H9 (cell line): ENCODE data around the gene SYNGR4. TPM values are rescaled to one million over a fixed set of nuclear protein-coding genes. Genes with fewer than 3 reads are reported as not detected.
A peak's percentile ranks its signal among the peaks of the same experiment; 100 is the strongest.

ENCODE experiments used
- DNase-seq: peaks from one replicate; pipeline ENCODE4 v3.0.0-alpha.2; 2017
- H2AFZ ChIP-seq: one replicate; pipeline ENCODE4 v1.6.1; 2013; ENCODE audit warnings: mild to moderate bottlenecking, low read length, control low read depth, moderate library complexity
- H2AK5ac ChIP-seq: 2 replicates; pipeline ENCODE4 v1.6.1; 2013; ENCODE audit warnings: low read length, control low read depth, mixed read lengths; ENCODE audit not compliant: insufficient read length
- H2BK120ac ChIP-seq: one replicate; pipeline ENCODE4 v1.6.1; 2013; ENCODE audit warnings: low read depth, mild to moderate bottlenecking, low read length, control low read depth, inconsistent platforms; ENCODE audit not compliant: poor library complexity, severe bottlenecking
- H2BK12ac ChIP-seq: 2 replicates; pipeline ENCODE4 v1.6.1; 2013; ENCODE audit warnings: low read length, control low read depth, mixed read lengths, low read depth; ENCODE audit not compliant: insufficient read length
- H2BK15ac ChIP-seq: 2 replicates; pipeline ENCODE4 v1.6.1; 2013; ENCODE audit warnings: low read depth, low read length, control low read depth
- H2BK20ac ChIP-seq: one replicate; pipeline ENCODE4 v1.6.1; 2013; ENCODE audit warnings: low read depth, mild to moderate bottlenecking, low read length, control low read depth, inconsistent platforms; ENCODE audit not compliant: poor library complexity, severe bottlenecking
- H2BK5ac ChIP-seq: 2 replicates; pipeline ENCODE4 v1.6.1; 2013; ENCODE audit warnings: low read length, control low read depth, mixed read lengths; ENCODE audit not compliant: insufficient read length
- H3K14ac ChIP-seq: 2 replicates; pipeline ENCODE4 v1.6.1; 2013; ENCODE audit warnings: low read length, control low read depth; ENCODE audit not compliant: insufficient read depth
- H3K18ac ChIP-seq: 2 replicates; pipeline ENCODE4 v1.6.1; 2013; ENCODE audit warnings: low read depth, mild to moderate bottlenecking, mixed read lengths, low read length, control low read depth; ENCODE audit not compliant: insufficient read length
- H3K23ac ChIP-seq: 2 replicates; pipeline ENCODE4 v1.6.1; 2013; ENCODE audit warnings: low read length, control low read depth, mixed read lengths, low read depth; ENCODE audit not compliant: insufficient read length
- H3K23me2 ChIP-seq: 2 replicates; pipeline ENCODE4 v1.6.1; 2013; ENCODE audit warnings: low read depth, mild to moderate bottlenecking, mixed read lengths, low read length, control low read depth; ENCODE audit not compliant: insufficient read length, poor library complexity, severe bottlenecking
- H3K27ac ChIP-seq: 2 replicates; pipeline ENCODE4 v1.5.1; 2013; ENCODE audit warnings: low read length, control low read depth, mixed read lengths, low read depth; ENCODE audit not compliant: insufficient read length
- H3K27me3 ChIP-seq: 2 replicates; pipeline ENCODE4 v1.6.1; 2013; ENCODE audit warnings: low read length, control low read depth, inconsistent platforms; ENCODE audit not compliant: insufficient read depth
- H3K4ac ChIP-seq: 2 replicates; pipeline ENCODE4 v1.6.1; 2013; ENCODE audit warnings: low read depth, mild to moderate bottlenecking, control low read depth, inconsistent platforms, low read length, moderate library complexity
- H3K4me1 ChIP-seq: 2 replicates; pipeline ENCODE4 v1.6.1; 2013; ENCODE audit warnings: low read length, control low read depth, inconsistent platforms; ENCODE audit not compliant: insufficient read depth
- H3K4me2 ChIP-seq: 2 replicates; pipeline ENCODE4 v1.6.1; 2013; ENCODE audit warnings: low read length, control low read depth, mixed read lengths; ENCODE audit not compliant: insufficient read length, insufficient read depth
- H3K56ac ChIP-seq: 2 replicates; pipeline ENCODE4 v1.6.1; 2013; ENCODE audit warnings: low read depth, mild to moderate bottlenecking, mixed read lengths, low read length, control low read depth; ENCODE audit not compliant: insufficient read length
- H3K79me1 ChIP-seq: 2 replicates; pipeline ENCODE4 v1.6.1; 2013; ENCODE audit warnings: low read depth, mild to moderate bottlenecking, moderate library complexity, low read length, control low read depth, inconsistent platforms; ENCODE audit not compliant: insufficient read depth, poor library complexity, severe bottlenecking
- H3K79me2 ChIP-seq: 2 replicates; pipeline ENCODE4 v1.6.1; 2013; ENCODE audit warnings: low read length, control low read depth, inconsistent platforms; ENCODE audit not compliant: insufficient read depth
- H3K9ac ChIP-seq: 2 replicates; pipeline ENCODE4 v1.6.1; 2013; ENCODE audit warnings: low read length, control low read depth, mixed read lengths; ENCODE audit not compliant: insufficient read length; ENCODE audit errors: extremely low read depth
- H3K9me3 ChIP-seq: one replicate; pipeline ENCODE4 v1.6.1; 2013; ENCODE audit warnings: low read depth, low read length, inconsistent platforms; ENCODE audit not compliant: control insufficient read depth
- H3T11ph ChIP-seq: one replicate; pipeline ENCODE4 v1.6.1; 2013; ENCODE audit warnings: mild to moderate bottlenecking, low read length, control low read depth, inconsistent platforms
- H4K20me1 ChIP-seq: one replicate; pipeline ENCODE4 v1.6.1; 2013; ENCODE audit not compliant: control insufficient read depth, insufficient read length, insufficient read depth
- H4K5ac ChIP-seq: 2 replicates; pipeline ENCODE4 v1.6.1; 2013; ENCODE audit warnings: low read depth, mild to moderate bottlenecking, mixed read lengths, low read length, control low read depth; ENCODE audit not compliant: insufficient read length
- H4K8ac ChIP-seq: replicated peaks from 2 replicates; pipeline ENCODE4 v1.6.1; 2013; ENCODE audit warnings: low read length, control low read depth, mixed read lengths, low read depth; ENCODE audit not compliant: insufficient read length
- H4K91ac ChIP-seq: 2 replicates; pipeline ENCODE4 v1.6.1; 2013; ENCODE audit warnings: low read depth, mild to moderate bottlenecking, moderate library complexity, mixed read lengths, low read length, control low read depth; ENCODE audit not compliant: insufficient read length
- H3K27ac Mint-ChIP-seq, 3 experiments: 2 replicates in 2 of 3; 3 replicates in 1 of 3; pipeline ENCODE4 v1.8.0; 2020 to 2021; ENCODE audit warnings: mixed read lengths in 3 of 3, mild to moderate bottlenecking in 1 of 3, moderate library complexity in 1 of 3
- H3K27me3 Mint-ChIP-seq: 2 replicates; pipeline ENCODE4 v1.8.0; 2021; ENCODE audit warnings: low read depth, mild to moderate bottlenecking, moderate library complexity, mixed read lengths
- H3K36me3 Mint-ChIP-seq, 3 experiments: 2 replicates in 2 of 3; 3 replicates in 1 of 3; pipeline ENCODE4 v1.8.0; 2020 to 2021; ENCODE audit warnings: low read depth in 3 of 3, mixed read lengths in 3 of 3; ENCODE audit not compliant: insufficient read depth in 1 of 3
- H3K4me1 Mint-ChIP-seq, 2 experiments: 2 replicates each; pipeline ENCODE4 v1.8.0; 2020; ENCODE audit warnings: mixed read lengths in 2 of 2
- H3K4me3 Mint-ChIP-seq, 2 experiments: 2 replicates in 1 of 2; 3 replicates in 1 of 2; pipeline ENCODE4 v1.8.0; 2020 to 2021; ENCODE audit warnings: mild to moderate bottlenecking in 2 of 2, mixed read lengths in 2 of 2, moderate library complexity in 1 of 2
- H3K9me3 Mint-ChIP-seq, 2 experiments: 2 replicates in 1 of 2; 3 replicates in 1 of 2; pipeline ENCODE4 v1.8.0; 2020; ENCODE audit warnings: mild to moderate bottlenecking in 2 of 2, mixed read lengths in 2 of 2, moderate library complexity in 1 of 2
- CTCF ChIP-seq: fragments of 200-600 bp; sonication (generic); conservative IDR thresholded peaks from 3 replicates; pipeline ENCODE4 v1.8.0; 2021; ENCODE audit warnings: antibody characterized with exemption, mild to moderate bottlenecking
- WGBS: extraction: QIAGEN DNeasy Blood & Tissue Kit; methylation state at CpG from one replicate; pipeline ENCODE4 v1.1.7; 2013; ENCODE audit warnings: missing lambda C conversion rate, low lambda C conversion rate, mixed read lengths; ENCODE audit not compliant: insufficient read length; ENCODE audit errors: extremely low coverage; 5-methylcytosine and 5-hydroxymethylcytosine counted together
- total RNA-seq: library from RNA; stranded (reverse); gene quantifications from 2 replicates; pipeline ENCODE4 v1.2.1, GENCODE V29; 2021

Gene SYNGR4
- total RNA-seq, 1 experiment from 2014 or later = 0.31 TPM

DNA sequence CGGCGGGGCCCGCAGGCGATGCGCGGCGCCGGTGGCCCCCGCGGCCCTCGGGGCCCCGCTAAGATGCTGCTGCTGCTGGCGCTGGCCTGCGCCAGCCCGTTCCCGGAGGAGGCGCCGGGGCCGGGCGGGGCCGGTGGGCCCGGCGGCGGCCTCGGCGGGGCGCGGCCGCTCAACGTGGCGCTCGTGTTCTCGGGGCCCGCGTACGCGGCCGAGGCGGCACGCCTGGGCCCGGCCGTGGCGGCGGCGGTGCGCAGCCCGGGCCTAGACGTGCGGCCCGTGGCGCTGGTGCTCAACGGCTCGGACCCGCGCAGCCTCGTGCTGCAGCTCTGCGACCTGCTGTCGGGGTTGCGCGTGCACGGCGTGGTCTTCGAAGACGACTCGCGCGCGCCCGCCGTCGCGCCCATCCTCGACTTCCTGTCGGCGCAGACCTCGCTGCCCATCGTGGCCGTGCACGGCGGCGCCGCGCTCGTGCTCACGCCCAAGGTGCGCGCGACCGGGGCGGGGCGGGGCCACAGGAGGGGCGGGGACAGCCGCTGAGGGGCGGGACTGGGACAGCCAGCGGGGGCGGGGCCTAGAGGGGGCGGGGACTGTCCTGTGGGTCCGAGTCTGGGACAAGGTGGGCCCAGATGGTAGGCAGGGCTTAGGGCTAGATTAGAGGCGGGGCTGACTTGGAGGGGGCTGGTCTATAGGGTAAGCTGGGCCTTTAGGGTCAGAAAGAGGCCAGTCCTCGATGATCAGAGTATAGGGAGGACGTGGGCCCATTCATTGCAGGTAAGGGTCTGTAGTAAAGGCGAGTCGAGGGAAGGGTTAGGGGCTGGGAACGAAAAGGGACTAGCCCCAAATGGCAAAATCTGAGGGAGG is 34.4 kb downstream of the SYNGR4 start:
- peak overlapping the region; percentile 89 to 96 (median 96) for H3K27ac Mint-ChIP-seq
- Histone ChIP-seq H4K5ac (no peak overlapping the region), H2BK120ac (no peak overlapping the region), H3K14ac (peak overlapping the region; percentile 18), H3K9me3 (no peaks in the 10 kb centered on the region), H2AK5ac (no peak overlapping the region), H3K56ac (no peak overlapping the region), H3K4me2 (peak overlapping the region; percentile 98), H2BK5ac (no peak overlapping the region), H3K27ac (no peak overlapping the region), H2BK12ac (no peak overlapping the region), H3K23ac (no peak overlapping the region), H3K79me2 (no peaks in the 10 kb centered on the region; the same call in 1 of the 2 replicates), H4K20me1 (no peaks in the 10 kb centered on the region), H3K79me1 (no peaks in the 10 kb centered on the region), H4K91ac (no peak overlapping the region), H2AFZ (no peak overlapping the region), H3K18ac (no peak overlapping the region), H3K4ac (no peak overlapping the region), H2BK20ac (no peak overlapping the region), H3K9ac (peak overlapping the region; percentile 57), H3K4me1 (peaks cover 8% of the 10 kb centered on the region; the same call in 1 of the 2 replicates), H2BK15ac (no peak overlapping the region; the same call in 1 of the 2 replicates), H4K8ac (no peak overlapping the region), H3K27me3 (peaks cover 8% of the 10 kb centered on the region; the same call in 1 of the 2 replicates), H3T11ph (no peak overlapping the region), H3K23me2 (peaks cover 20% of the 10 kb centered on the region)
- no CpG with 5 or more reads among the region's 104 CpGs for WGBS
- no peaks in the 10 kb centered on the region; a peak in 1 of 7 replicates for H3K36me3 Mint-ChIP-seq
- peaks cover 54 to 80% of the 10 kb centered on the region in 2 experiments for H3K4me1 Mint-ChIP-seq
- no peaks in the 10 kb centered on the region; a peak in 1 of 5 replicates for H3K9me3 Mint-ChIP-seq
- peaks cover 45% of the 10 kb centered on the region for H3K27me3 Mint-ChIP-seq
- TF ChIP-seq CTCF = no peak
- peak; percentile 97 for DNase-seq
- peak overlapping the region; percentile 84 to 94 for H3K4me3 Mint-ChIP-seq
